ENCODE measurements around the gene TNKS2.
A peak's percentile ranks its signal among the peaks of the same experiment; 100 is the strongest.

Gene TNKS2

GRCh38 chr10:91761721-91762120, 36.5 kb upstream of the TNKS2 start:
- DNase-seq (ENCODE audit: low spot score), result no peak
- Histone ChIP-seq H3K36me3 (ENCODE audit: low read depth) (no peaks in the 10 kb centered on the region), H3K9me3 (ENCODE audit: severe bottlenecking) (no peaks in the 10 kb centered on the region), H3K4me3 (ENCODE audit: severe bottlenecking) (no peak overlapping the region), H3K27me3 (ENCODE audit: insufficient read depth, poor library complexity, severe bottlenecking) (no peaks in the 10 kb centered on the region), H3K27ac (ENCODE audit: poor library complexity, severe bottlenecking) (no peak overlapping the region), H3K4me1 (ENCODE audit: insufficient read depth, poor library complexity, severe bottlenecking) (no peaks in the 10 kb centered on the region)
- no peak for ATAC-seq (ENCODE audit: low read depth)
- TF ChIP-seq, protein P1, sequence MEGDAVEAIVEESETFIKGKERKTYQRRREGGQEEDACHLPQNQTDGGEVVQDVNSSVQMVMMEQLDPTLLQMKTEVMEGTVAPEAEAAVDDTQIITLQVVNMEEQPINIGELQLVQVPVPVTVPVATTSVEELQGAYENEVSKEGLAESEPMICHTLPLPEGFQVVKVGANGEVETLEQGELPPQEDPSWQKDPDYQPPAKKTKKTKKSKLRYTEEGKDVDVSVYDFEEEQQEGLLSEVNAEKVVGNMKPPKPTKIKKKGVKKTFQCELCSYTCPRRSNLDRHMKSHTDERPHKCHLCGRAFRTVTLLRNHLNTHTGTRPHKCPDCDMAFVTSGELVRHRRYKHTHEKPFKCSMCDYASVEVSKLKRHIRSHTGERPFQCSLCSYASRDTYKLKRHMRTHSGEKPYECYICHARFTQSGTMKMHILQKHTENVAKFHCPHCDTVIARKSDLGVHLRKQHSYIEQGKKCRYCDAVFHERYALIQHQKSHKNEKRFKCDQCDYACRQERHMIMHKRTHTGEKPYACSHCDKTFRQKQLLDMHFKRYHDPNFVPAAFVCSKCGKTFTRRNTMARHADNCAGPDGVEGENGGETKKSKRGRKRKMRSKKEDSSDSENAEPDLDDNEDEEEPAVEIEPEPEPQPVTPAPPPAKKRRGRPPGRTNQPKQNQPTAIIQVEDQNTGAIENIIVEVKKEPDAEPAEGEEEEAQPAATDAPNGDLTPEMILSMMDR (IDR thresholded peaks at IDR 0.05; ENCODE audit: poor library complexity, severe bottlenecking), result no peak

DNA sequence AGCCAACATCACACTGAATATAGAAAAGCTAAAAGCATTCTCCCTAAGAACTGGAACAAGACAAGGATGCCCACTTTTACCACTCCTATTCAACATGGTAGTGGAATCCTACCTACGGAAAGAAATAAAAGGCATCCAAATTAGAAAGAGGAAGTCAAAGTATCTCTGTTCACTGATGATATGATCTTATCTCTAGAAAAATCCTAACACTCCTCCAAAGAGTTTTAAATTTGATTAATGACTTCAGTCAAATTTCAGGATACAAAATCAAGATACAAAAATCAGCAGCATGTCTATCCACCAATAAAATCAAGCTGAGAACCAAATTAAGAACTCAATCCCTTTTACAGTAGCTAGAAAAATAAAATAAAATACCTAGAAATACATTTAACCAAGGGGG, 35.3 kb upstream of the TNKS2 start:
- H3K27me3 ChIP-seq (ENCODE audit: insufficient read depth, poor library complexity, severe bottlenecking), result no peaks in the 10 kb centered on the region
- no peak overlapping the region for H3K4me3 ChIP-seq (ENCODE audit: severe bottlenecking)
- TF ChIP-seq, protein P1 (IDR thresholded peaks at IDR 0.05; ENCODE audit: poor library complexity, severe bottlenecking), result no peak

GRCh38 chr10:91766676-91767075, 31.6 kb upstream of the TNKS2 start:
- H3K36me3 ChIP-seq (ENCODE audit: low read depth), result no peaks in the 10 kb centered on the region
- no peak for ATAC-seq (ENCODE audit: low read depth)
- H3K4me3 ChIP-seq (ENCODE audit: severe bottlenecking), result no peak overlapping the region
- no peak for DNase-seq (ENCODE audit: low spot score)
- H3K9me3 ChIP-seq (ENCODE audit: severe bottlenecking), result no peaks in the 10 kb centered on the region
- H3K27me3 ChIP-seq (ENCODE audit: insufficient read depth, poor library complexity, severe bottlenecking), result no peaks in the 10 kb centered on the region
- no peak overlapping the region for H3K27ac ChIP-seq (ENCODE audit: poor library complexity, severe bottlenecking)
- TF ChIP-seq, protein P1 (IDR thresholded peaks at IDR 0.05; ENCODE audit: poor library complexity, severe bottlenecking), result no peak
- no peaks in the 10 kb centered on the region for H3K4me1 ChIP-seq (ENCODE audit: insufficient read depth, poor library complexity, severe bottlenecking)

More for the DNA sequence above, 35.3 kb upstream of the TNKS2 start:
- H3K9me3 ChIP-seq (ENCODE audit: severe bottlenecking), result no peaks in the 10 kb centered on the region
- H3K36me3 ChIP-seq (ENCODE audit: low read depth), result no peaks in the 10 kb centered on the region
- ATAC-seq (ENCODE audit: low read depth) (no peak), DNase-seq (ENCODE audit: low spot score) (no peak)
- H3K27ac ChIP-seq (ENCODE audit: poor library complexity, severe bottlenecking), result no peak overlapping the region
- no peaks in the 10 kb centered on the region for H3K4me1 ChIP-seq (ENCODE audit: insufficient read depth, poor library complexity, severe bottlenecking)

- DNase-seq (ENCODE audit: low spot score) (no peak), ATAC-seq (ENCODE audit: low read depth) (peak; percentile 54)
- Histone ChIP-seq H3K27ac (ENCODE audit: poor library complexity, severe bottlenecking) (no peak overlapping the region), H3K4me3 (ENCODE audit: severe bottlenecking) (no peak overlapping the region), H3K27me3 (ENCODE audit: insufficient read depth, poor library complexity, severe bottlenecking) (no peaks in the 10 kb centered on the region), H3K36me3 (ENCODE audit: low read depth) (no peaks in the 10 kb centered on the region), H3K9me3 (ENCODE audit: severe bottlenecking) (no peaks in the 10 kb centered on the region), H3K4me1 (ENCODE audit: insufficient read depth, poor library complexity, severe bottlenecking) (no peaks in the 10 kb centered on the region)
- TF ChIP-seq, protein P1 (IDR thresholded peaks at IDR 0.05; ENCODE audit: poor library complexity, severe bottlenecking), result no peak
Measured at GRCh38 chr10:91768123-91768522, 30.1 kb upstream of the TNKS2 start.

DNA sequence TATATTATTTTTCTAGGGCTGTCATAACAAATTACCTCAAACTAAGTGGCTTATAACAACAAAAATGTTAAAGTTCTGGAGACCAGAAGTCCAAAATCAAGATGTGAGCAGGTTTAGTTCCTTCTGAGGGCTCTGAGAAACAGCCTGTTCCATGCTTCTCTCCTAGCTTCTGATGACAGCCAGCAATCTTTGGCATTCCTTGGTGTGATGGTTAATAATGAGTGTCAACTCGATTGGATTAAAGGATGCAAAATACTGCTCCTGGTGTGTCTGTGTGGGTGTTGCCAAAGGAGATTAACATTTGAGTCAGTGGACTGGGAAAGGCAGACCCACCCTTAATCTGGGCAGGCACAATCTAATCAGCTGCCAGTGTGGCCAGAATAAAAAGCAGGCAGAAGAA, 26.3 kb upstream of the TNKS2 start:
- TF ChIP-seq, protein P1 (IDR thresholded peaks at IDR 0.05; ENCODE audit: poor library complexity, severe bottlenecking), result no peak
- ATAC-seq (ENCODE audit: low read depth) (no peak), DNase-seq (ENCODE audit: low spot score) (no peak)
- Histone ChIP-seq H3K4me3 (ENCODE audit: severe bottlenecking) (no peak overlapping the region), H3K9me3 (ENCODE audit: severe bottlenecking) (no peaks in the 10 kb centered on the region), H3K36me3 (ENCODE audit: low read depth) (no peaks in the 10 kb centered on the region), H3K27me3 (ENCODE audit: insufficient read depth, poor library complexity, severe bottlenecking) (no peaks in the 10 kb centered on the region), H3K4me1 (ENCODE audit: insufficient read depth, poor library complexity, severe bottlenecking) (no peaks in the 10 kb centered on the region), H3K27ac (ENCODE audit: poor library complexity, severe bottlenecking) (no peak overlapping the region)
